Thoracic aorta (tissue), 2 donors: ENCODE data around the gene TARBP1. TPM values are rescaled to one million over a fixed set of nuclear protein-coding genes. Genes with fewer than 3 reads are reported as not detected.

Experiments used
- ATAC-seq: fragments of 150-250 bp; one replicate; pipeline ENCODE4 v1.8.0; 2017; ENCODE audit warnings: low read depth; ENCODE audit not compliant: insufficient number of reproducible peaks, low FRiP score
- DNase-seq: peaks from one replicate; pipeline ENCODE4 v3.0.0-alpha.2; 2020; ENCODE audit warnings: low spot score
- H3K27ac ChIP-seq, 2 donors: fragments of 200-600 bp; sonication (generic); 1 replicate in 1 of 2; 2 replicates in 1 of 2; pipeline ENCODE4 v1.5.1; 2016; ENCODE audit warnings: mild to moderate bottlenecking in 2 of 2, moderate library complexity in 2 of 2
- H3K27me3 ChIP-seq: fragments of 200-600 bp; sonication (generic); replicated peaks from 2 replicates; pipeline ENCODE4 v1.6.0; 2016; ENCODE audit warnings: mild to moderate bottlenecking; ENCODE audit not compliant: insufficient read depth
- H3K36me3 ChIP-seq: fragments of 200-600 bp; sonication (generic); one replicate; pipeline ENCODE4 v1.5.1; 2016
- H3K4me1 ChIP-seq, 2 donors: fragments of 200-600 bp; sonication (generic); 1 replicate in 1 of 2; 2 replicates in 1 of 2; pipeline versions ENCODE4 v1.5.1 to v1.6.0; 2016; ENCODE audit warnings: low read depth in 2 of 2, mild to moderate bottlenecking in 1 of 2; ENCODE audit not compliant: control insufficient read depth in 1 of 2
- H3K4me3 ChIP-seq: fragments of 200-600 bp; sonication (generic); 2 replicates; pipeline ENCODE4 v1.5.1; 2016; ENCODE audit warnings: mild to moderate bottlenecking
- H3K9me3 ChIP-seq: fragments of 200-600 bp; sonication (generic); 2 replicates; pipeline ENCODE4 v1.5.1; 2016
- total RNA-seq, 2 donors: library from RNA; depleted of rRNA; stranded (reverse); fragments of >200 nt; gene quantifications; one replicate each; pipeline versions ENCODE4 v1.1.0 to v1.2.3, GENCODE V29; 2016
- TF ChIP-seq, protein P1 (sequence below): fragments of 200-600 bp; sonication (generic); IDR thresholded peaks from one replicate; pipeline ENCODE4 v1.5.1; 2019; ENCODE audit warnings: antibody characterized with exemption

TARBP1 gene
- total RNA-seq, 2 donors from 2014 or later = 11.5 to 13.5 TPM

DNA sequence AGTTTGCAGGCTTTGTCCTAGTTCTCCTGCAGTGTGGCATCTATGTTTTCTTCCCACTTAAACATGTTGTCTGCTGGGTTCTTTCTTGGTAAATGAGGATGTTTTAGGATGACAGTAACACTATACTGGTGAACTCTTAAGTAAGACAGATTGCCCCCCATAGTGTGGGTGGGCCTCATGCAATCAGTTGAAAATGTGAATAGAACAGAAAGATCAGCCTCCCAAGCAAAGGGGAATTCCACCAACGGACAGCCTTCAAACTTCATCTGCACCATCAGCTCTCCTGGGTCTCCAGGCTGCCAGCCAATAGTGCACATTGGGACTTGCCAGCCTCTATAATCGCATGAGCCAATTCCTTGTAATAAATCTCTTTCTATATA lies 10.7 kb upstream of the TARBP1 start:
- Histone ChIP-seq H3K4me1 (peaks cover 3 to 8% of the 10 kb centered on the region in 2 donors), H3K27me3 (no peaks in the 10 kb centered on the region), H3K27ac (no peak overlapping the region), H3K9me3 (no peaks in the 10 kb centered on the region), H3K4me3 (no peak overlapping the region), H3K36me3 (no peaks in the 10 kb centered on the region)
- ATAC-seq (no peak), DNase-seq (no peak)
- TF ChIP-seq, protein P1, sequence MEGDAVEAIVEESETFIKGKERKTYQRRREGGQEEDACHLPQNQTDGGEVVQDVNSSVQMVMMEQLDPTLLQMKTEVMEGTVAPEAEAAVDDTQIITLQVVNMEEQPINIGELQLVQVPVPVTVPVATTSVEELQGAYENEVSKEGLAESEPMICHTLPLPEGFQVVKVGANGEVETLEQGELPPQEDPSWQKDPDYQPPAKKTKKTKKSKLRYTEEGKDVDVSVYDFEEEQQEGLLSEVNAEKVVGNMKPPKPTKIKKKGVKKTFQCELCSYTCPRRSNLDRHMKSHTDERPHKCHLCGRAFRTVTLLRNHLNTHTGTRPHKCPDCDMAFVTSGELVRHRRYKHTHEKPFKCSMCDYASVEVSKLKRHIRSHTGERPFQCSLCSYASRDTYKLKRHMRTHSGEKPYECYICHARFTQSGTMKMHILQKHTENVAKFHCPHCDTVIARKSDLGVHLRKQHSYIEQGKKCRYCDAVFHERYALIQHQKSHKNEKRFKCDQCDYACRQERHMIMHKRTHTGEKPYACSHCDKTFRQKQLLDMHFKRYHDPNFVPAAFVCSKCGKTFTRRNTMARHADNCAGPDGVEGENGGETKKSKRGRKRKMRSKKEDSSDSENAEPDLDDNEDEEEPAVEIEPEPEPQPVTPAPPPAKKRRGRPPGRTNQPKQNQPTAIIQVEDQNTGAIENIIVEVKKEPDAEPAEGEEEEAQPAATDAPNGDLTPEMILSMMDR = no peak

DNA sequence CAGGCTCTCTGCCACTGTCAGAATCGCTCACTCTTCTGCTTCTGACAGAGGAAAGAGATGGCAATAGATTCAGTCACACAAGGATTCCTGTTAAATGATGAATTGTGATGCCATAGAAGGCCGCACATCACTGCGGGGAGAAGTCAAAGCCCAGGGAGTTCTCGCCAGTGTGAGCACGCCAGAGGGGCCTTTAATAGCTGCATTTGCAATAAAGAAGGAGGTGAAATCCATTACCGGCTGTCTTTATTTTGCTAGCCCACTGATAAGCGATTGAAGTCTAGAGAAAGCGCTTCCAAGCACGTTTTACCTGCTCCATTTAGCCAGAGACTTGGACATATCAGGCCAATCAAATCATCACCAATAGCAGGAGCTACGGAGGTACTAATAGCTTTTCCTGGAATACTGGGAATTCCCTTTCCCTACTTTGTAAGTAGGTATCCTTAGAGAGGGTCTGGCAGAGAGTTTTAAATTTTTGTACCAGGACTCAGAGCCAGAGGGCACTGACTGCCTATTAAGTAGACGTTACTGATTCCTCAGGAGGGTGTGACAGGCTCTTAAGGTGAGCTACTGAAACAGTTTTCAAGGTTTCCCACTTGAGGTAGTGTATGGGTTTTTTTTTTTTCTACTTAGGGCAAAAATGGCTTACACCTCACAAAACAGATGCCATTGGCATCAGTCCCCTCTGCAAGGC lies 10.2 kb upstream of the TARBP1 start:
- no peaks in the 10 kb centered on the region for H3K36me3 ChIP-seq
- no peak for DNase-seq
- H3K4me1 ChIP-seq = peaks cover 3 to 8% of the 10 kb centered on the region in 2 donors
- ATAC-seq = no peak
- no peak overlapping the region for H3K27ac ChIP-seq
- TF ChIP-seq, protein P1 = no peak
- H3K27me3 ChIP-seq = no peaks in the 10 kb centered on the region
- H3K9me3 ChIP-seq = no peaks in the 10 kb centered on the region
- H3K4me3 ChIP-seq = no peak overlapping the region

DNA sequence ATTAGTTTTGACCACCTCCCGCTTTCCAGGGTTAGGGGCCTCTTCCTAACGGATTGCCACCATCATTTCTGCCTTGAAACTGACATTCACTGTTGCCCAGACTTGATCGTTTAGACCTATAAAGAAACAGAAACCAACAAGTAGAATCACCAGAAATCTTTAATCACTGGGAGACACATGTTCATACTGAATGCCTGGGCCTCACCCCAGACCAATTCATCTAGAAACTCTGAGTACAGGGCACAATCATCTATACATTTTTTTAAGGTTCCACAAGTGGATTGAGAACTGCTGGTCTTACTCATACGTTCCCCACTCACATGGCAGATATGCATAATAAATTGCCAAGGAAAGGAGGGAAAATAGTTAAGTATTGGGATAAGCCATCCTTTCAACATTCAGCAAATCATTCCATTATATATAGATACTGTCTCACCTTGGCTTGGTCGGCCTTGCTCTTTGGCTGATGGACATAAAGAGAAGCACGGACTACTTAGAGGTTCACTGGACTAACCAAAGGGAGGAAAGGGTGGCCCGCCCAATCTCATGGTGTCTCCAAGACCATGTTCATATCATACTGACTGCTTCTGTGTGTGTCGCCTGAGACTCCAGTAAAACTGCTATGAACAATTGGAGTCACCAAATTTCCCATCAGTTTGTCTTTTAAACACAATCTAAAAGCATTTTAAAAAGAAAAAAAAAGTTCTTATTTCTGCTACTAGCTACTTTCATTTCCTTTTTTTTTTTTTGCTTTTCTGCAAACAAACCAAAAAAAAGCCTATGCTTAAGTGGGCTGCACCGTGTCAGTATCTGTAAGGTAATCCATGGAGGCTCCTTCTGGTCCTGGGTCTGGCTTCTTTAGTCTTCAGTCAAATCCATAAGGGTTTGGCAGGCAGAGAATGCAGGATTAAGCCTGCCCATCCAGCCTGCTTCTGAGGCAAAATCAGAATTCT lies 9.4 kb upstream of the TARBP1 start:
- Histone ChIP-seq H3K9me3 (no peaks in the 10 kb centered on the region), H3K36me3 (no peaks in the 10 kb centered on the region), H3K4me3 (no peak overlapping the region), H3K27ac (no peak overlapping the region), H3K4me1 (peaks cover 3 to 8% of the 10 kb centered on the region in 2 donors), H3K27me3 (no peaks in the 10 kb centered on the region)
- TF ChIP-seq, protein P1 = no peak
- ATAC-seq = no peak
- no peak for DNase-seq

DNA sequence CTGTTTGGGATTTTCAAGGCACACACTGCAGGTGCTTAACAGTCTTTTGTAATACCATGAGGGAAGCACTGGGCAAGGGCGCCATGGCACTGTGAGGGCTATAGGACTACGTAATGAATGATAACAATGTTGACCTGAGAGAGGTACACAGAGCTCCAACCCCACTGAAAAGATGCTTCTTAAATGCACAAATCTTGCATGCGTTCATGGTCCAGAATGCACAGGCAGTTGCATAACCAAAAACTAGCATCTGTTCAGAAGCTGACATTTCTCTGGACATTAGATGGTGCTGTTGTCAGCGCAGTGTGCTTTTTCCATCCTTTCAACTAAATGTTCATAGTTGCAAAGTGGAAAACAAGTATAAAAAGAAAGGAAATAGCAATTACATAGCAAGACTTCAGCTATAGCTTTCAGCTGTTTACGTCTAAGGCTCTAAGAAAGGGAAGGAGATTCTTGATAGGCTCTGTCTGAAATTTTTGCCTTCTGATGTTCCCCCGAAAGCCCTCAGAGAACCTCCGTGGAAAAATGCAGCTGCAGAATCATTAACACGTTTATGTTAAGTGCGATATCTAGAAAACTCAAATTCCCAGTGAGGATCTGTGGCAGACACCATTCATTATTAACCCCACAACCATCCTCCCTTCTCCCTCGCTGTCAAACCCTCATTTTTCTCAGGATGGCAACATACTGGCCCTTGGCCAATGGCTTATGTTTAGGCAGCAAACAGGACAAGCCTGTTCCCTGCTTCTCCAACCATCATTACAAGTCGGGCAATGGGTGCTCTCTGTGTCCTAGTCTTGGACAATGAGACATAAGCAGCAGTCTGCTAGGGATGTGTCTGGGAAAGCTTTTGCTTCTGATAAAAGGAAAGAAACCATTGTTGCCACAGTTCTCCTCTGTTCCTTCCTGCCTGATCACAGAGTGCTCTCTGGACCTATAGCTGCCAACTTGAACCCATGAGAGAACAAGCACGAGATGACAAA lies 8.2 kb upstream of the TARBP1 start:
- no peak for DNase-seq
- TF ChIP-seq, protein P1 = peak; percentile 54
- no peaks in the 10 kb centered on the region for H3K27me3 ChIP-seq
- ATAC-seq = peak; percentile 58
- H3K4me3 ChIP-seq = peak overlapping the region; percentile 44
- no peaks in the 10 kb centered on the region for H3K9me3 ChIP-seq
- H3K4me1 ChIP-seq = peaks cover 3 to 8% of the 10 kb centered on the region in 2 donors
- H3K27ac ChIP-seq = no peak overlapping the region
- no peaks in the 10 kb centered on the region for H3K36me3 ChIP-seq
